Upper lobe of left lung (tissue), 4 donors: ENCODE data around the gene GYS2.

Source experiments
- POLR2A ChIP-seq, 4 donors: fragments of 450-650 bp; IDR thresholded peaks; one replicate each; pipeline ENCODE4 v1.5.1; 2016 to 2017; ENCODE audit warnings: antibody characterized with exemption in 4 of 4, mild to moderate bottlenecking in 2 of 4
- POLR2AphosphoS5 ChIP-seq, 2 donors: sonication (generic); formaldehyde crosslinking; IDR thresholded peaks; one replicate each; pipeline ENCODE4 v1.5.1; 2017; ENCODE audit warnings: antibody characterized with exemption in 2 of 2
- TF ChIP-seq, protein P1 (sequence below), 6 experiments: fragments of 450-650 bp in 4 of 6; fragments of 200-600 bp in 2 of 6; sonication (generic) in 2 of 6; IDR thresholded peaks; one replicate each; pipeline ENCODE4 v1.5.1; 2016 to 2019; ENCODE audit warnings: antibody characterized with exemption in 6 of 6

DNA sequence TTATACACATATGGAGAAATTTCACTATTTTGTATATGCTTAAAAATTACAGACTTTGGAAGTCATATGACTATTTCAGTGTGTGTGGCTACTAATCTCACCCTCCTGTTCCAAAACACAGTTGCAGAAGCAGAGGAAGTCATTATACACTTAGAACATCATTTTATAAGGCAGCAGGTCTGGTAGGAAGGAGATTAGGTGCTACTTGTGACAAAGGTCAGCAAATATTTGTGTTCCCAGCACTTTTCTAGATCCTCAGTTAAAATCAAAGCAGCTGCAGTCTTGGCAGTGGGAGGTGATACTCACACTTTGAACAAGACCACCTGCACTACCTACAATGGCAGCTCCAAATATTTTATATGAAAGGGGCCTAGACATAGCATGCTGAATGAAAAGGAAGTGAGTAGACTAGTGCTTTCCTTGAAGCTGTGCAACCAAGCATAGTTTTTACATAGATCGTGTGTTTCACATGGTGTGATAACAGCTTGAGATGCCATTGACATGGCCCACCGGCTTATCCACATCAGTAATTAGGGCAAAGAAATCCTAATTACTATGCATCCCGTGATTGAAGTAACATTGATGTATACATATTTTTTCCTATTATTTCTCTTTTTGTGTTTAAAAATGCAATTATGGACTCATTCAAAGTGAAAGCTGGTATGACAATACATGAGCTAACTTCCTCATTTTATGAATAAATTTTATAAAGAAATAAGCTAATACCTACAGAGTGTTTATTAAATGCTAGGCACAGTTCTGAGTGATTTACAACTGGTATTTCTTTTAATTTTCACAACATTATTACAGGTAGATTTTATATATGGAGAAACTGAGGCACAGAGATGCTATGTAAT lies 5.3 kb downstream of the GYS2 start:
- TF ChIP-seq, protein P1, sequence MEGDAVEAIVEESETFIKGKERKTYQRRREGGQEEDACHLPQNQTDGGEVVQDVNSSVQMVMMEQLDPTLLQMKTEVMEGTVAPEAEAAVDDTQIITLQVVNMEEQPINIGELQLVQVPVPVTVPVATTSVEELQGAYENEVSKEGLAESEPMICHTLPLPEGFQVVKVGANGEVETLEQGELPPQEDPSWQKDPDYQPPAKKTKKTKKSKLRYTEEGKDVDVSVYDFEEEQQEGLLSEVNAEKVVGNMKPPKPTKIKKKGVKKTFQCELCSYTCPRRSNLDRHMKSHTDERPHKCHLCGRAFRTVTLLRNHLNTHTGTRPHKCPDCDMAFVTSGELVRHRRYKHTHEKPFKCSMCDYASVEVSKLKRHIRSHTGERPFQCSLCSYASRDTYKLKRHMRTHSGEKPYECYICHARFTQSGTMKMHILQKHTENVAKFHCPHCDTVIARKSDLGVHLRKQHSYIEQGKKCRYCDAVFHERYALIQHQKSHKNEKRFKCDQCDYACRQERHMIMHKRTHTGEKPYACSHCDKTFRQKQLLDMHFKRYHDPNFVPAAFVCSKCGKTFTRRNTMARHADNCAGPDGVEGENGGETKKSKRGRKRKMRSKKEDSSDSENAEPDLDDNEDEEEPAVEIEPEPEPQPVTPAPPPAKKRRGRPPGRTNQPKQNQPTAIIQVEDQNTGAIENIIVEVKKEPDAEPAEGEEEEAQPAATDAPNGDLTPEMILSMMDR (IDR thresholded peaks at IDR 0.05): no peak
- TF ChIP-seq POLR2AphosphoS5 (IDR thresholded peaks at IDR 0.05) (no peak), POLR2A (IDR thresholded peaks at IDR 0.05) (no peak)
